C4-2B (cell line): ENCODE data around the gene PDK1.

ENCODE experiments used
- H3K27ac ChIP-seq: fragments of 450-650 bp; 2 replicates; pipeline ENCODE4 v1.5.1; 2017
- CTCF ChIP-seq: fragments of 450-650 bp; conservative IDR thresholded peaks from 2 replicates; pipeline ENCODE4 v1.5.1; 2017; ENCODE audit warnings: mild to moderate bottlenecking
- ZFX ChIP-seq: fragments of 450-650 bp; IDR thresholded peaks from 2 replicates; pipeline ENCODE4 v1.6.1; 2017

The PDK1 gene

DNA sequence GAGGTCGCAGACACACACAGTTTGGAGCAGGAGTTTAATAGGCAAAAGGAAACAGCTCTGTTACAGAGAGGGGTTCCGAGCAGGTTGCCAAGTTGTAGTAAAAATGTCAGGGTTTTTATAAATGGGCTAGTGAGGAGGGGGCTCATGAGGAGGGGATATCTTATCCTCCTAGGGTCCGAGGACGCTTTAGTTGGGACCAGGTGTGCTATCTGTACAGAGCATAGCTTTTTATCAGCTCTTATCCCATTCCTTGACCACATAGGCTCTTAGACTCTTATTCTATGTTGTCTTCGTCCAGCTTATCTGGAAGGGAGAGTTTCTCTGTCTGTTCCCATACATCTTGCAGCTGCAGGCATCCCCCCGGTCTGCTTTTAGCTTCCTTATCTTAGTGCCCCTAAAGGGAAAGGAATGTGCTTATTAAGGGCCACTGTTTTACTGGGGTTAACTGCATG lies 44.7 kb downstream of the PDK1 start:
- TF ChIP-seq ZFX = no peak
- TF ChIP-seq CTCF = no peak
- no peak overlapping the region for H3K27ac ChIP-seq

- TF ChIP-seq ZFX (no peak), CTCF (no peak)
- no peak overlapping the region for H3K27ac ChIP-seq
Measured at GRCh38 chr2:172606285-172606684, 50.4 kb downstream of the PDK1 start.

GRCh38 chr2:172607379-172607928 lies 51.6 kb downstream of the PDK1 start:
- no peak overlapping the region for H3K27ac ChIP-seq
- TF ChIP-seq ZFX (no peak), CTCF (no peak)

DNA sequence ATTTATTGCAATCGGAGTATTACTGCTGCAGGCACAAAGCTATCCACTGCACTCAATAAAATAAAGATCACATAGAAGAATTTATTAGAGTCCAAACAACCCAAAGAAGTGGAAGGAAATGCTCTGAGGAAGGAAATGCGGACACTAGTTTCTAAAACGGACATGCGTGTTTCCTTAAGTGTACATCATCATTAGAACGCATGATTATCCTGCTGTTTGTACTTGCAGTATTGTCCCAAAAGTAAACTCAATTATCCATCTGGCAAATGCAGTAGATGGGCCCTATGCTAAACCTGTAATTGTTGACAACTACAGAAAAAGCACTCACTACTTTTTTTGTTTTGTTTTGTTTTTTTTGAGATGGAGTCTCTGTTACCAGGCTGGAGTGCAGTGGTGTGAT lies 53.6 kb downstream of the PDK1 start:
- TF ChIP-seq ZFX (no peak), CTCF (no peak)
- H3K27ac ChIP-seq = no peak overlapping the region

GRCh38 chr2:172612051-172612450 lies 56.2 kb downstream of the PDK1 start:
- TF ChIP-seq CTCF = no peak
- no peak for TF ChIP-seq ZFX
- no peak overlapping the region for H3K27ac ChIP-seq

GRCh38 chr2:172613040-172613439 lies 57.1 kb downstream of the PDK1 start:
- no peak overlapping the region for H3K27ac ChIP-seq
- no peak for TF ChIP-seq ZFX
- no peak for TF ChIP-seq CTCF

DNA sequence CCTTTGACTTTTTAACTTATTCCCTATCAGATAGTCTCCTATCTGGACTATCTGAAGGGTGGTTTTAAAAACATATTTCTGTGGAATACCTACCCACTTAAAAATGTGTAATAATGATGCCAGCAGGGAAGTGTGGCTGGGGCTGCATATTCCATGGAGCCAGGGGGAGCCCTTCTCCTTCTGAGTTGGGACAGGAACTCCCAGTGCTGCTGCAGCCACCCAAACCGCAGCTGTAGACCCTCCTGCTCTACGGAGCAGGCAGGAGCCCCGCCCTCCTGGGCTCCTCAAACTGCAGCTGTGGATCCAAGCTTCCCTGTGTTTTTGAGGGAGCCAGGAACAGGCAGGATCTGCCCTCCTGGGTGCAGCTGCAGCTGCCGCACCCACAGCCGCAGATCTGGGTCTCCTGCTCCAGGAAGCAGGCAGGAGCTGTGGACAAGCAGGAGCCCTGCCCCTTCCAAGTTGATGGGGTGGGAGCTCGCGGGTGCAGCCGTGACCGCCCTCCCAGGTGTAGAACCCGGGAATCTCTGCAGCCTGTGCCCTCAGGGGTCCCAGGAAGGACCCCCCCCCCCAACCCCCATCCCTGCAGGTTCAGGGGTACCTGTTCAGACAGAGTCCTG lies 57.8 kb downstream of the PDK1 start:
- H3K27ac ChIP-seq = no peak overlapping the region
- TF ChIP-seq CTCF (no peak), ZFX (no peak)
